LNCaP clone FGC (cell line): Measurements from ENCODE around the gene TM9SF3.

ENCODE experiments used
- DNase-seq: peaks from one replicate; pipeline ENCODE4 v3.0.0-alpha.2; 2011; ENCODE audit warnings: low read depth
- H3K4me3 ChIP-seq: 2 replicates; pipeline ENCODE4 v1.5.1; 2011; ENCODE audit warnings: mild to moderate bottlenecking, low read depth, low read length, control low read depth
- CTCF ChIP-seq: IDR thresholded peaks from 2 replicates; pipeline ENCODE4 v1.5.1; 2012; ENCODE audit warnings: mild to moderate bottlenecking; ENCODE audit not compliant: control insufficient read depth, insufficient read depth; ENCODE audit errors: extremely low read depth

TM9SF3 gene

DNA sequence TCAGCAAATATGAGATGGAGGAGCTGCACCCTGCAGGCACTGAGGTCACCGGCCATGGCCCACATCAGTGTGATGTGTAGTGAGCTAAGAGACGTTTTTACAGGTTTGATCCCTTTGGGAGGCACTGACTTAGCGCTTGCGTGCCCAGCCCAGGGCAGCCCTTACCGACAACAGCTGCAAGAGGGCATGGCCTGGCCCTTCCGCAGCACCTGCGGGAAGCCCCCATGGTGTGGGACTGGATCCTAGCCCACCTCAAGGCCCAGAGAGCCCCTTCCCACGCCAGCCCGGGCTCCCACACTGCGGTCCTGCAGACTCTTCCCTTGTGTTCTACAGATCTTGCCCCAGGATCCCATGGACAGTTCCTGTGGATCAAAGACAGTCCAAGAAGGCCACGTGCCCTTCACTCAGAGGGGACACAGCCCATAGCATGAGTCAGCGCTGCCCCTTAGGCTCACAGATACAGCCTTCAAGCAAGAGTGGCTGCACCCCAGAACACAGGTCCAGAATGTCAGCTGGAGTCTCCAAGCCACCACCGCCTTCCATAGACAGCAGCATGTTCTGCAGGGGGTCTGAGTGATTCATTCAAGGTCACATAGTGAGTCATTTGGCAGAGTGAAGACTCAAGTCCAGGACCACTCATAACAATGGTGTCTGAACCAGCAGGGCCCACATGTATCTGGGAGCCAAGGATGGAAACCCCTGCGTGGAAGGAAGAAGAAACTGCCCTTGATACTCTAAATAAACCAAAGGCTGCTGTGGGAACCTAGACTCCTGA lies 98.5 kb downstream of the TM9SF3 start:
- no peak overlapping the region for H3K4me3 ChIP-seq
- no peak for DNase-seq
- no peak for TF ChIP-seq CTCF

GRCh38 chr10:96482815-96483588 lies 103.8 kb downstream of the TM9SF3 start:
- TF ChIP-seq CTCF: no peak
- H3K4me3 ChIP-seq: no peak overlapping the region
- no peak for DNase-seq

GRCh38 chr10:96478355-96478754 lies 108.5 kb downstream of the TM9SF3 start:
- H3K4me3 ChIP-seq: no peak overlapping the region
- DNase-seq: no peak
- no peak for TF ChIP-seq CTCF

- H3K4me3 ChIP-seq: no peak overlapping the region
- no peak for TF ChIP-seq CTCF
- no peak for DNase-seq
These were observed 112.9 kb downstream of the TM9SF3 start for GRCh38 chr10:96473866-96474265.

- DNase-seq: peak; percentile 19
- no peak overlapping the region for H3K4me3 ChIP-seq
- peak; percentile 75 for TF ChIP-seq CTCF
These were observed 116.6 kb downstream of the TM9SF3 start for GRCh38 chr10:96470116-96470743.

DNA sequence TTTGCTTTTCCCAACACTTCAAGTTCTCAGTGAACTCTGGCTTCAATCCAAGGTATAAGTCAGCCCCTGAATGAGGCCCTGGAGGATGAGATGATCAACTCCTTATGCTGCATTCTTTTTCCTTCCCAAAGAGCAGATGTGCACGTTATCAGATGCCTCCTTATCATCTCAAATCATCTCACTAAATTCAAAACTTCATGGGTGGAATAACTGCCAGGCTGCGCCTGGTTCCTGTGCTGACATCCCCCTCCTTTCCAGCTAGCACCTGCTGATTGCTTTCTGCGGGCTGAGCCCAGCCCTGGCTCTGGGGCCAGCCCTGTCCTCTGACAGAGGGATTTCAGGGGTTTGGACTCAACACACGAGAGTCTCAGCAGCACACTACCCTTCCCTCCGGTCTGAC lies 118.0 kb downstream of the TM9SF3 start:
- no peak overlapping the region for H3K4me3 ChIP-seq
- no peak for TF ChIP-seq CTCF
- DNase-seq: no peak
